Tibial artery (tissue), 4 donors: ENCODE measurements around the gene MPO.
A peak's percentile ranks its signal among the peaks of the same experiment; 100 is the strongest.

ENCODE experiments used
- DNase-seq, 2 donors: peaks; one replicate each; pipeline ENCODE4 v3.0.0-alpha.2; 2019
- H3K27ac ChIP-seq, 2 donors: fragments of 200-600 bp; sonication (generic) in 1 of 2; 1 replicate in 1 of 2; 2 replicates in 1 of 2; pipeline ENCODE4 v1.5.1; 2018 to 2019; ENCODE audit warnings: mild to moderate bottlenecking in 1 of 2
- H3K27me3 ChIP-seq, 2 donors: fragments of 200-600 bp; sonication (generic) in 1 of 2; one replicate each; pipeline versions ENCODE4 v1.5.1 to v1.6.0; 2016 to 2019
- H3K36me3 ChIP-seq, 3 donors: fragments of 200-600 bp; sonication (generic) in 2 of 3; one replicate each; pipeline ENCODE4 v1.5.1; 2016 to 2019; ENCODE audit warnings: mild to moderate bottlenecking in 2 of 3
- H3K4me1 ChIP-seq, 4 donors: fragments of 200-600 bp; sonication (generic) in 2 of 4; 1 replicate in 3 of 4; 2 replicates in 1 of 4; pipeline ENCODE4 v1.5.1; 2016 to 2019
- H3K4me3 ChIP-seq, 2 donors: fragments of 200-600 bp; sonication (generic) in 1 of 2; 1 replicate in 1 of 2; 2 replicates in 1 of 2; pipeline ENCODE4 v1.5.1; 2018 to 2019; ENCODE audit warnings: mild to moderate bottlenecking in 2 of 2
- H3K9me3 ChIP-seq, 3 donors: fragments of 200-600 bp; sonication (generic) in 1 of 3; one replicate each; pipeline ENCODE4 v1.5.1; 2016 to 2019
- CTCF ChIP-seq, 2 experiments: fragments of 200-600 bp in 1 of 2; fragments of 450-650 bp in 1 of 2; IDR thresholded peaks; one replicate each; pipeline ENCODE4 v1.5.1; 2017 to 2019; ENCODE audit warnings: antibody characterized with exemption in 2 of 2, mild to moderate bottlenecking in 1 of 2, moderate library complexity in 1 of 2
- intact Hi-C: fragments of 100-400 bp; cut with DNase I; formaldehyde crosslinking; loops from one replicate; pipeline ENCODE4 v1.15.0; 2023; ENCODE audit warnings: low total_unique reads

The MPO gene, protein sequence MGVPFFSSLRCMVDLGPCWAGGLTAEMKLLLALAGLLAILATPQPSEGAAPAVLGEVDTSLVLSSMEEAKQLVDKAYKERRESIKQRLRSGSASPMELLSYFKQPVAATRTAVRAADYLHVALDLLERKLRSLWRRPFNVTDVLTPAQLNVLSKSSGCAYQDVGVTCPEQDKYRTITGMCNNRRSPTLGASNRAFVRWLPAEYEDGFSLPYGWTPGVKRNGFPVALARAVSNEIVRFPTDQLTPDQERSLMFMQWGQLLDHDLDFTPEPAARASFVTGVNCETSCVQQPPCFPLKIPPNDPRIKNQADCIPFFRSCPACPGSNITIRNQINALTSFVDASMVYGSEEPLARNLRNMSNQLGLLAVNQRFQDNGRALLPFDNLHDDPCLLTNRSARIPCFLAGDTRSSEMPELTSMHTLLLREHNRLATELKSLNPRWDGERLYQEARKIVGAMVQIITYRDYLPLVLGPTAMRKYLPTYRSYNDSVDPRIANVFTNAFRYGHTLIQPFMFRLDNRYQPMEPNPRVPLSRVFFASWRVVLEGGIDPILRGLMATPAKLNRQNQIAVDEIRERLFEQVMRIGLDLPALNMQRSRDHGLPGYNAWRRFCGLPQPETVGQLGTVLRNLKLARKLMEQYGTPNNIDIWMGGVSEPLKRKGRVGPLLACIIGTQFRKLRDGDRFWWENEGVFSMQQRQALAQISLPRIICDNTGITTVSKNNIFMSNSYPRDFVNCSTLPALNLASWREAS

GRCh38 chr17:58280480-58281217 lies at the start of gene MPO:
Gene MPO, minus strand, starts transcription at chr17:58280935. Its CDS starts 177 bp downstream, at chr17:58280758.
- TF ChIP-seq CTCF (IDR thresholded peaks at IDR 0.05) = no peak
- no peak within 1 kb of the TSS for H3K4me3 ChIP-seq
- no peaks in the 10 kb centered on the region for H3K9me3 ChIP-seq
- no peak within 1 kb of the TSS for H3K27ac ChIP-seq
- DNase-seq = peak in 1 of 2 donors; percentile 12
- no peaks in the 10 kb centered on the region for H3K36me3 ChIP-seq
- peaks cover 0 to 12% (median 7%) of the 10 kb centered on the region in 4 donors for H3K4me1 ChIP-seq
- intact Hi-C loops = no loop called here
- peaks cover 0 to 23% of the 10 kb centered on the region in 2 donors for H3K27me3 ChIP-seq

- intact Hi-C loops = no loop called here
- no peak for TF ChIP-seq CTCF (IDR thresholded peaks at IDR 0.05)
- no peak overlapping the region for H3K27ac ChIP-seq
Observed at GRCh38 chr17:58329810-58330537, 49.2 kb upstream of the MPO start.

DNA sequence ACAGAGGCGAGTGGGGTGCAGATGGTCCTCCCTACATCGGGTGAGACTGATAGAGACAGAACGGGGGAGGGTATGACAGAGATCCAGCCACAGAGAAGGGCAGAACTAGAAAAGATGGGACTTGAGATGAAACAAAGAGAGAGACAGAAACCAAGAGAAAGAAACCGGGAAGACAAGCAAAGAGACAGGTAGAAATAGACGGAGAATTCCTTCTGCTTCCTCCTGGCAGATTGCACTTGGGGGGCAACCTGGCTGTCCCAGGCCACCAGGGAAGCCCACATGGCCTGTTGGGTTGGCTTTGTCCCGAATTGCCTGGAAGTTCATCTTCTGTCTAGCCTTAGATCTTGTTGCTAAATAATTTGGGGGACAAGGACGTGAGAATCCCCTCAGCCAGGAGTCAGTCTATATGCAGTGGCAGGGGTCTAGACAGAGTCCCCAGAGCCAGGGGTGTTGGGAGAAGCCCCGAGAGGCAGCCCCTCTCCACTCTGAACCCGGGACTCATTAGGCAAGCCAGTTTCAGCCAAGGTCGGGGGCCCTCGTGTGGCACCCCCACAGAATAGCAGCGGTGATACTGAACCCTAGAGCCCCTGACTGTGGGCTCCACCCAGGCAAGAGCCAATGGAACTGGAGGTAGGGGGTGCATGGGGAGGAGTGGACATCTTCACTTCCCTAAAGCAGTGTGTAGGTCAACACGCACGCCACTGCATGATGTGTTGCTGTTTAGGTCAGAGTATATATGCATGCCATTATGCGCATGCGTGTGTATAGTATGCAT lies 48.5 kb upstream of the MPO start:
- peaks cover 0 to 15% (median 9%) of the 10 kb centered on the region in 4 donors for H3K4me1 ChIP-seq
- no peak overlapping the region for H3K4me3 ChIP-seq
- no peak for TF ChIP-seq CTCF (IDR thresholded peaks at IDR 0.05)
- peak in 1 of 2 donors; percentile 53 for DNase-seq
- H3K36me3 ChIP-seq = no peaks in the 10 kb centered on the region
- H3K27ac ChIP-seq = no peak overlapping the region
- intact Hi-C loops = no loop called here
- no peaks in the 10 kb centered on the region for H3K9me3 ChIP-seq
- H3K27me3 ChIP-seq = peaks cover 0 to 48% of the 10 kb centered on the region in 2 donors

More at GRCh38 chr17:58329810-58330537, 49.2 kb upstream of the MPO start:
- Histone ChIP-seq H3K9me3 (no peaks in the 10 kb centered on the region), H3K4me3 (peak overlapping the region in 1 of 2 donors; percentile 42), H3K4me1 (peaks cover 0 to 10% (median 6%) of the 10 kb centered on the region in 4 donors), H3K36me3 (no peaks in the 10 kb centered on the region), H3K27me3 (peaks cover 0 to 48% of the 10 kb centered on the region in 2 donors)
- DNase-seq = no peak

- Histone ChIP-seq H3K4me3 (no peak within 1 kb of the TSS), H3K27ac (no peak within 1 kb of the TSS)
- intact Hi-C loops = no loop called here
Observed at GRCh38 chr17:58328195-58329034, 47.7 kb upstream of the MPO start, which contains the start of gene TSPOAP1. Gene TSPOAP1, minus strand, starts transcription at chr17:58328795. Its CDS starts 875 bp downstream, at chr17:58327920.

More at GRCh38 chr17:58328195-58329034, 47.7 kb upstream of the MPO start, which contains the start of gene TSPOAP1:
- no peaks in the 10 kb centered on the region for H3K9me3 ChIP-seq
- peaks cover 0 to 48% of the 10 kb centered on the region in 2 donors for H3K27me3 ChIP-seq
- H3K36me3 ChIP-seq = no peaks in the 10 kb centered on the region
- no peak for DNase-seq
- peaks cover 0 to 23% (median 17%) of the 10 kb centered on the region in 4 donors for H3K4me1 ChIP-seq
- no peak for TF ChIP-seq CTCF (IDR thresholded peaks at IDR 0.05)
